Measurements from ENCODE around the gene CELF2.

DNA sequence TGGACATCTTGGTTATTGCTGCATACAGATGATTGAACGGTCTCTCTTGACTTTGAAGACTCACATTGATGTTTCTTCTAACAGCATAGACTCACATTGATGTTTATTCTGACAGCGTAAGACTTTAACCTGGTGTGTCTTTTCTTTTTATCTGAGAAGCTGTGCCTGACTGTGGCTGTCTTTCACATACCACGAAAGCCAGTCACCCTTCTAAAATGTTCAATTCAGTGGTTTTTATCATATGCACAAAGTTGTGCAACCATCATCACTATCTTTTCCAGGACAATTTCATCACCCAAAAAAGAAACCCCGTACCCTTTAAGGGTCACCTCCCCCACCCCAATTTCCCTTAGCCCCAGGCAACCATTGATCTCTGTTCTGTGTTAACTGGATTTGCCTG is 24.7 kb downstream of the CELF2 start:
- TF ChIP-seq, protein P1, sequence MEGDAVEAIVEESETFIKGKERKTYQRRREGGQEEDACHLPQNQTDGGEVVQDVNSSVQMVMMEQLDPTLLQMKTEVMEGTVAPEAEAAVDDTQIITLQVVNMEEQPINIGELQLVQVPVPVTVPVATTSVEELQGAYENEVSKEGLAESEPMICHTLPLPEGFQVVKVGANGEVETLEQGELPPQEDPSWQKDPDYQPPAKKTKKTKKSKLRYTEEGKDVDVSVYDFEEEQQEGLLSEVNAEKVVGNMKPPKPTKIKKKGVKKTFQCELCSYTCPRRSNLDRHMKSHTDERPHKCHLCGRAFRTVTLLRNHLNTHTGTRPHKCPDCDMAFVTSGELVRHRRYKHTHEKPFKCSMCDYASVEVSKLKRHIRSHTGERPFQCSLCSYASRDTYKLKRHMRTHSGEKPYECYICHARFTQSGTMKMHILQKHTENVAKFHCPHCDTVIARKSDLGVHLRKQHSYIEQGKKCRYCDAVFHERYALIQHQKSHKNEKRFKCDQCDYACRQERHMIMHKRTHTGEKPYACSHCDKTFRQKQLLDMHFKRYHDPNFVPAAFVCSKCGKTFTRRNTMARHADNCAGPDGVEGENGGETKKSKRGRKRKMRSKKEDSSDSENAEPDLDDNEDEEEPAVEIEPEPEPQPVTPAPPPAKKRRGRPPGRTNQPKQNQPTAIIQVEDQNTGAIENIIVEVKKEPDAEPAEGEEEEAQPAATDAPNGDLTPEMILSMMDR (IDR thresholded peaks at IDR 0.05), result no peak
- TF ChIP-seq POLR2A (IDR thresholded peaks at IDR 0.05) (no peak), POLR2AphosphoS5 (IDR thresholded peaks at IDR 0.05) (no peak), EP300 (IDR thresholded peaks at IDR 0.05) (no peak)
